NCI-H146 treated with DMSO at 0.1 percent for 48 hours (cell line): ENCODE data around the gene PHLDB1.
A peak's percentile ranks its signal among the peaks of the same experiment; 100 is the strongest.

Source experiments
- DNase-seq: peaks from one replicate; lab custom pipeline; 2025; ENCODE audit not compliant: unreplicated experiment; lab: John Stamatoyannopoulos, UW

PHLDB1 gene

GRCh38 chr11:118658429-118659313 lies 51.3 kb downstream of the PHLDB1 start:
- DNase-seq: no peak

- peak; percentile 80 for DNase-seq
Observed at GRCh38 chr11:118659314-118659952, 52.0 kb downstream of the PHLDB1 start.

- DNase-seq: no peak
Observed at GRCh38 chr11:118659953-118660680, 52.7 kb downstream of the PHLDB1 start.

GRCh38 chr11:118660681-118661424 lies 53.4 kb downstream of the PHLDB1 start:
- peak; percentile 7 for DNase-seq

- no peak for DNase-seq
Observed at GRCh38 chr11:118661425-118662301, 54.2 kb downstream of the PHLDB1 start.

- DNase-seq: no peak
Observed at GRCh38 chr11:118662401-118663271, 55.2 kb downstream of the PHLDB1 start.

- DNase-seq: no peak
Observed at GRCh38 chr11:118663381-118663780, 56.0 kb downstream of the PHLDB1 start.

GRCh38 chr11:118663902-118664301 lies 56.5 kb downstream of the PHLDB1 start:
- no peak for DNase-seq

- no peak for DNase-seq
Observed at GRCh38 chr11:118666371-118666770, 59.0 kb downstream of the PHLDB1 start.

GRCh38 chr11:118670063-118670462 lies 62.6 kb downstream of the PHLDB1 start:
- no peak for DNase-seq

- no peak for DNase-seq
Observed at GRCh38 chr11:118671254-118671653, 63.8 kb downstream of the PHLDB1 start.

- DNase-seq: no peak
Observed at GRCh38 chr11:118672846-118673245, 65.4 kb downstream of the PHLDB1 start.

- no peak for DNase-seq
Observed at GRCh38 chr11:118673361-118674081, 66.1 kb downstream of the PHLDB1 start.

- DNase-seq: no peak
Observed at GRCh38 chr11:118674082-118674435, 66.6 kb downstream of the PHLDB1 start.

GRCh38 chr11:118677977-118678376 lies 70.6 kb downstream of the PHLDB1 start:
- DNase-seq: no peak

GRCh38 chr11:118678908-118679307 lies 71.5 kb downstream of the PHLDB1 start:
- peak; percentile 5 for DNase-seq

- DNase-seq: no peak
Observed at GRCh38 chr11:118679483-118679882, 72.1 kb downstream of the PHLDB1 start, which contains the start of gene TREH. TREH (minus strand) TSS chr11:118679650; CDS start chr11:118679627, 23 bp downstream.

- DNase-seq: no peak
Observed at GRCh38 chr11:118682372-118682771, 75.0 kb downstream of the PHLDB1 start.
